HFFc6 (cell line): ENCODE data around the gene MATN3. TPM values are rescaled to one million over a fixed set of nuclear protein-coding genes. Genes with fewer than 3 reads are reported as not detected.
A peak's percentile ranks its signal among the peaks of the same experiment; 100 is the strongest.

Source experiments
- DNase-seq: peaks from one replicate; pipeline ENCODE4 v3.0.0-alpha.2; 2018
- H3K27ac Mint-ChIP-seq: 2 replicates; pipeline ENCODE4 v1.8.0; 2020; ENCODE audit warnings: mild to moderate bottlenecking, mixed read lengths
- H3K27me3 Mint-ChIP-seq: 2 replicates; pipeline ENCODE4 v1.8.0; 2021; ENCODE audit warnings: mild to moderate bottlenecking, moderate library complexity, mixed read lengths; ENCODE audit not compliant: insufficient read depth
- H3K36me3 Mint-ChIP-seq: 2 replicates; pipeline ENCODE4 v1.8.0; 2021; ENCODE audit warnings: low read depth, mixed read lengths
- H3K4me1 Mint-ChIP-seq: 2 replicates; pipeline ENCODE4 v1.8.0; 2020; ENCODE audit warnings: low read depth, mixed read lengths
- H3K4me3 Mint-ChIP-seq: 2 replicates; pipeline ENCODE4 v1.8.0; 2020; ENCODE audit warnings: mild to moderate bottlenecking, moderate library complexity, mixed read lengths
- H3K9me3 Mint-ChIP-seq: 2 replicates; pipeline ENCODE4 v1.8.0; 2020; ENCODE audit warnings: mild to moderate bottlenecking, mixed read lengths
- CTCF ChIP-seq: fragments of 200-600 bp; sonication (generic); IDR thresholded peaks from 2 replicates; pipeline ENCODE4 v1.5.0; 2021; ENCODE audit warnings: antibody characterized with exemption, mild to moderate bottlenecking
- long read RNA-seq: library from polyadenylated mRNA; unstranded; transcript quantifications from one replicate; pipeline ENCODE4 v2.0.0, GENCODE V29; 2019
- total RNA-seq, 6 experiments: library from RNA; stranded (reverse); fragmentation: NEBNext Ultra II Directional; extraction: Animal tissue kit (Norgen Biotek cat#: 25700); gene quantifications; 2 replicates in 1 of 6; 3 replicates in 5 of 6; pipeline ENCODE4 v1.2.3, GENCODE V29; 2021

Gene MATN3
- 1 to 10 TPM in 5 of 6 experiments, under 1 TPM in 1; 0.69 to 1.5 (median 1.2) TPM for total RNA-seq
- long read RNA-seq, partial matches to known transcripts, result 0 of 1 reads
- long read RNA-seq, other reads (novel, unspliced or antisense), result 0 of 1 reads

- DNase-seq, result no peak
- no peak for TF ChIP-seq CTCF
- peaks cover 6% of the 10 kb centered on the region for H3K4me1 Mint-ChIP-seq
- H3K36me3 Mint-ChIP-seq, result peaks cover 5% of the 10 kb centered on the region; the same call in 1 of the 2 replicates
- peaks cover 12% of the 10 kb centered on the region for H3K27me3 Mint-ChIP-seq
- peak within 1 kb of the TSS; percentile 83 for H3K4me3 Mint-ChIP-seq
- H3K27ac Mint-ChIP-seq, result peak within 1 kb of the TSS; percentile 36; the same call in 1 of the 2 replicates
- peaks cover 5% of the 10 kb centered on the region; the same call in 1 of the 2 replicates for H3K9me3 Mint-ChIP-seq
Observed at GRCh38 chr2:20012282-20013125, at the start of gene MATN3. Gene MATN3 (minus strand): TSS chr2:20012668. CDS start chr2:20012631, 37 bp downstream.

- Mint-ChIP-seq H3K4me3 (no peak overlapping the region), H3K27me3 (peaks cover 9% of the 10 kb centered on the region), H3K4me1 (peaks cover 38% of the 10 kb centered on the region), H3K36me3 (peaks cover 24% of the 10 kb centered on the region), H3K9me3 (peaks cover 32% of the 10 kb centered on the region), H3K27ac (peak overlapping the region; percentile 36; the same call in 1 of the 2 replicates)
- DNase-seq, result no peak
- no peak for TF ChIP-seq CTCF
Observed at GRCh38 chr2:20061940-20062339, 49.5 kb upstream of the MATN3 start.

GRCh38 chr2:20061476-20061875, 49.0 kb upstream of the MATN3 start:
- Mint-ChIP-seq H3K27ac (peak overlapping the region; percentile 36; the same call in 1 of the 2 replicates), H3K4me3 (no peak overlapping the region; the same call in 1 of the 2 replicates), H3K36me3 (peaks cover 23% of the 10 kb centered on the region), H3K4me1 (peaks cover 36% of the 10 kb centered on the region), H3K27me3 (peaks cover 13% of the 10 kb centered on the region), H3K9me3 (peaks cover 31% of the 10 kb centered on the region)
- no peak for TF ChIP-seq CTCF
- no peak for DNase-seq

GRCh38 chr2:20060106-20060505, 47.6 kb upstream of the MATN3 start:
- Mint-ChIP-seq H3K27ac (no peak overlapping the region), H3K27me3 (peaks cover 15% of the 10 kb centered on the region), H3K9me3 (peaks cover 17% of the 10 kb centered on the region), H3K36me3 (peaks cover 16% of the 10 kb centered on the region), H3K4me3 (no peak overlapping the region), H3K4me1 (peaks cover 31% of the 10 kb centered on the region)
- TF ChIP-seq CTCF, result no peak
- no peak for DNase-seq

GRCh38 chr2:20057268-20057667, 44.8 kb upstream of the MATN3 start:
- Mint-ChIP-seq H3K4me1 (peaks cover 18% of the 10 kb centered on the region), H3K27ac (no peak overlapping the region), H3K4me3 (no peak overlapping the region), H3K9me3 (no peaks in the 10 kb centered on the region), H3K36me3 (no peaks in the 10 kb centered on the region), H3K27me3 (peaks cover 15% of the 10 kb centered on the region)
- TF ChIP-seq CTCF, result no peak
- no peak for DNase-seq
